ENCODE data around the gene ADGRL3.

Gene ADGRL3

DNA sequence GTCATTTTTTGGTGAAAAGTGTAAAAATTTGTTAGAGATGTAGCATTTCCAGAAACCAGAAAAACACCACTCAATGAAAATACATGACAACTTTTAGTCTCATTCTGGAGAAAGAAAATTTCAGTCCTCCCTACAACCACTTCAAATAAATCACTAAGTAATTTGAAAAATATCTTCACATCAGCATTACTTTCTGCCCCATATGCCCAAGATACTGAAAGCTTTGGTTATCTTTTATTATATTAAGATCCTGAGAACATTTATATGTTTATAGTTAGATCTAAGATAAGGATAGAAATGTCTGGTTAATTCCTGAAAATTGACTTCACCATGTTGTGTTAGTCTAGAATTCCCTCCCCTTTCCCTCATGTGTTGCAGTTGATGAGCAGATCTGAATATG, 119.0 kb downstream of the ADGRL3 start:
- no peak for DNase-seq (ENCODE audit: low read depth, low spot score)
- TF ChIP-seq, protein P1, sequence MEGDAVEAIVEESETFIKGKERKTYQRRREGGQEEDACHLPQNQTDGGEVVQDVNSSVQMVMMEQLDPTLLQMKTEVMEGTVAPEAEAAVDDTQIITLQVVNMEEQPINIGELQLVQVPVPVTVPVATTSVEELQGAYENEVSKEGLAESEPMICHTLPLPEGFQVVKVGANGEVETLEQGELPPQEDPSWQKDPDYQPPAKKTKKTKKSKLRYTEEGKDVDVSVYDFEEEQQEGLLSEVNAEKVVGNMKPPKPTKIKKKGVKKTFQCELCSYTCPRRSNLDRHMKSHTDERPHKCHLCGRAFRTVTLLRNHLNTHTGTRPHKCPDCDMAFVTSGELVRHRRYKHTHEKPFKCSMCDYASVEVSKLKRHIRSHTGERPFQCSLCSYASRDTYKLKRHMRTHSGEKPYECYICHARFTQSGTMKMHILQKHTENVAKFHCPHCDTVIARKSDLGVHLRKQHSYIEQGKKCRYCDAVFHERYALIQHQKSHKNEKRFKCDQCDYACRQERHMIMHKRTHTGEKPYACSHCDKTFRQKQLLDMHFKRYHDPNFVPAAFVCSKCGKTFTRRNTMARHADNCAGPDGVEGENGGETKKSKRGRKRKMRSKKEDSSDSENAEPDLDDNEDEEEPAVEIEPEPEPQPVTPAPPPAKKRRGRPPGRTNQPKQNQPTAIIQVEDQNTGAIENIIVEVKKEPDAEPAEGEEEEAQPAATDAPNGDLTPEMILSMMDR (IDR thresholded peaks at IDR 0.05; ENCODE audit: low read depth, low read length) = no peak
- in situ Hi-C loops (cut with HindIII; ENCODE audit: low sequenced_read_pairs) = no loop called here
- H3K4me3 ChIP-seq (ENCODE audit: low read depth, low read length) = no peak overlapping the region

DNA sequence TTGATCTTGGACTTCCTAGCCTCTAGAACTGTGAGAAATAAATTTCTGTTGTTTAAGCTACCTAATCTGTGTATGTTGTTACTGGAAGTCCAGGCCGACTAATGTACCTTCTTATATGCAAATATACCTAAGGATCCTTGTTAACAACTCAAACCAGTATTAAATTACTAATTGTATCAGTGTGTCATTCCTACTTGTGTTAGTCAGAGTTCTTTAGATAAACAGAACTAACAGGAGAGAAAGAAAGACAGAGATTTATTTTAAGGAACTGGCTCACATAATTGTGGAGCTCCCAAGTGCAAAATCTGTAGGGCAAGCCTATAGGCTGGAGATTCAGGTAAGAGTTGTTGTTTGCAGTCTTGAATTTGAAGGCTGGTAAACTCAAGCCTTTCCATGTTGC, 120.0 kb downstream of the ADGRL3 start:
- DNase-seq (ENCODE audit: low read depth, low spot score) = peak; percentile 25
- in situ Hi-C loops (cut with HindIII; ENCODE audit: low sequenced_read_pairs) = no loop called here
- no peak overlapping the region for H3K4me3 ChIP-seq (ENCODE audit: low read depth, low read length)
- TF ChIP-seq, protein P1 (IDR thresholded peaks at IDR 0.05; ENCODE audit: low read depth, low read length) = no peak

DNA sequence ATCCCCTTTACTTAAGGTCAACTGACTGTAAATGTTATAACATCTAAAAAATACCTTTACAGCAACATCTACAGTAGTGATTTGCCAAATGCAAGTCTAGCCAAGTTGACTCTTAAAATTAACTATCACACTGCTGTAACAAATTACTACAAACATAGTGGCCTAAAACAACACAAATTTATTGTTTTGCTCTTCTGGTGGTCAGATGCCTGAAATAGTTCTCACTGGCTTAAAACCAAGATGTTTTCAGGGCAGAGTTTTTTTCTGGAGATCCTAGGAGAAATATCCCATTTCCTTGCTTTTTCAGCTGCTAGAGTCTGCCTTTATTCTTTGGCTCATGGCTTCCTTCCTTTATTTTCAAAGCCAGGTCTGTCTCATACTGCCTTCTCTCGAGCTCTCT, 120.5 kb downstream of the ADGRL3 start:
- TF ChIP-seq, protein P1 (IDR thresholded peaks at IDR 0.05; ENCODE audit: low read depth, low read length) = no peak
- no peak overlapping the region for H3K4me3 ChIP-seq (ENCODE audit: low read depth, low read length)
- in situ Hi-C loops (cut with HindIII; ENCODE audit: low sequenced_read_pairs) = no loop called here
- peak; percentile 31 for DNase-seq (ENCODE audit: low read depth, low spot score)

DNA sequence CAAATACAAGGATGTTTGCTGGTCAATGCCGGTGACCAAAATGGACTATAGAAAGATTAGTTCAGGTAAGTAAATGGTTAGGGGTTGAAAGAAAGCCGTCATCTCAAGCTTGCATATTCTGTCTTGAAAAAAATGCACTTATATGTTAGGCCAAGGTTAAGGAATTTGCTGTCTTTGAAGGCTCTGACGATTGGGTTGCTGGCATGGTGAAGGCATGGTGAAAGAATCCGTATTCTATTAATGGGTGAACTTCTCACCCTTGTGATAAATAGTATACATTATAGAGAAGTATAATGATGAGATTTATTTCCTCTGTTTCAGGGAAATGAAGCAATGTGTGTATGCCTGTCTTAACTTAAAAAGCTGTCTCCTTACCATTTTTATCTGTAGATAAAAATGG, 132.6 kb downstream of the ADGRL3 start:
- in situ Hi-C loops (cut with HindIII; ENCODE audit: low sequenced_read_pairs) = no loop called here
- no peak overlapping the region for H3K4me3 ChIP-seq (ENCODE audit: low read depth, low read length)
- peak; percentile 7 for DNase-seq (ENCODE audit: low read depth, low spot score)
- TF ChIP-seq, protein P1 (IDR thresholded peaks at IDR 0.05; ENCODE audit: low read depth, low read length) = no peak

DNA sequence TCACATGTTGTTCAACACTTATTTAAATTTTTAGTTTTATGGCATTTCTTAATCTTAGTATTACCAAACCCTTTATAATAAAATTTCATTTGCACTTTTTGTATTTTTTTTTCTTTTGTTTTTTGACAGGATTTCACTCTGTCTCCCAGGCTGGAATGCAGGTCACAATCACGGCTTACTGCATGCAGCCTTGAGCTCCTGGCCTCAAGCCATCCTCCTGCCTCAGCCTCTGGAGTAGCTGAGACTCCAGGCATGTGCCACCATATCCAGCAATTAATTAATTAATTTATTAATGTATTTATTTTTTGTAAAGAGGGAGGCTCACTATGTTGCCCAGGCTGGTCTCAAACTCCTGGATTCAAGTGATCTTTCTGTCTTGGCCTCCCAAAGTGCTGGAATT, 133.4 kb downstream of the ADGRL3 start:
- no peak for DNase-seq (ENCODE audit: low read depth, low spot score)
- no peak overlapping the region for H3K4me3 ChIP-seq (ENCODE audit: low read depth, low read length)
- TF ChIP-seq, protein P1 (IDR thresholded peaks at IDR 0.05; ENCODE audit: low read depth, low read length) = no peak
- in situ Hi-C loops (cut with HindIII; ENCODE audit: low sequenced_read_pairs) = no loop called here

DNA sequence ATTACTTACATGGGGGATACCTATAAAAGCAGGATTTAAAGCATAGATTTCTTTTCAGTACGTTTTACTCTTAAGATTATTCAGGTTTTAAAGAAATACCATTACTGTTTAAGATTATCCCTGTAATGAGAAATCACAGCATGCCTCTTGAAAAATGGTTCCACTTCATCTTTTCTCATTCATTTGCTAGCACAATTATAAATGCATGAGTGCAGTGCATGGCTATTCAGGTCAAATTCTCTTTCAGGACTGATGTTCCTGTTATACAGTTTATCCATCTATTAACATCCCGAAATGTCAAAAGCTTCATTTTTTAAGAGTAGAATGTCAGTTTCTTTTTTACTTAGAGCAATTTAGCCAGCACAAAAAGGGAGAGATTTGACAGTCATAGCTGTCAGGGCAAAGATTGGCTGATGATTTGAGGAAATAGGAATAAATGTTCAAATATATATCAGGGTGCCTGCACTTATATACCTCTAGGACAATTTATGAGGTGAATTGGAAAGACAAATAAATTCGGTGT, 135.2 kb downstream of the ADGRL3 start:
- TF ChIP-seq, protein P1 (IDR thresholded peaks at IDR 0.05; ENCODE audit: low read depth, low read length) = no peak
- H3K4me3 ChIP-seq (ENCODE audit: low read depth, low read length) = no peak overlapping the region
- no peak for DNase-seq (ENCODE audit: low read depth, low spot score)
- in situ Hi-C loops (cut with HindIII; ENCODE audit: low sequenced_read_pairs) = no loop called here

DNA sequence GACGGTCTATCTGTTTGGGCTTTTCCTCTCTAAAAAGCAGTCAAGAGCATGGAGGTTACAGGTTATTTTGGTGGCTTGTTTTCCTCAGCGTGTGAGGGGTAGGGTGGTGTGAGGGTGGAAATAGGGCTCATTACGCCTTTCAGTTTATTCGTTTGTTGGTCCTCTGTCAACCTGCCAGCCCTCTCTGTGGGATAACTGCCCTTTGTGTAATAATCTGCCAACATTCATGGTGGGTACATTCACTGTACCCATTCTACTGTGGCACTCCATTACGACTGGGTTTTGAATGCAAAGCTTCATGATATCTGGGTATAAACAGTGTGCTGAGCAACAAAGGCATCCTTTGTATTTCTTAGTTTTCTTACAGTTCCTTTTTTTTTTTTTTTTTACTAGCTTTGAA, 136.4 kb downstream of the ADGRL3 start:
- no peak overlapping the region for H3K4me3 ChIP-seq (ENCODE audit: low read depth, low read length)
- in situ Hi-C loops (cut with HindIII; ENCODE audit: low sequenced_read_pairs) = no loop called here
- TF ChIP-seq, protein P1 (IDR thresholded peaks at IDR 0.05; ENCODE audit: low read depth, low read length) = no peak
- DNase-seq (ENCODE audit: low read depth, low spot score) = no peak
